Uterus (tissue), 4 donors: Measurements from ENCODE around the gene CDC42EP3. TPM values are rescaled to one million over a fixed set of nuclear protein-coding genes. Genes with fewer than 3 reads are reported as not detected.

ENCODE experiments used
- DNase-seq, 2 donors: peaks; one replicate each; pipeline ENCODE4 v3.0.0-alpha.2; 2019 to 2020
- H3K27ac ChIP-seq, 2 donors: fragments of 200-600 bp; sonication (generic); 1 replicate in 1 of 2; 2 replicates in 1 of 2; pipeline ENCODE4 v1.5.1; 2016 to 2018
- H3K27me3 ChIP-seq, 2 donors: fragments of 200-600 bp; sonication (generic); one replicate each; pipeline ENCODE4 v1.5.1; 2018 to 2019; ENCODE audit warnings: control low read depth in 1 of 2
- H3K36me3 ChIP-seq, 2 donors: fragments of 200-600 bp; sonication (generic); one replicate each; pipeline ENCODE4 v1.5.1; 2019; ENCODE audit warnings: control low read depth in 1 of 2
- H3K4me1 ChIP-seq, 2 donors: fragments of 200-600 bp; sonication (generic); one replicate each; pipeline ENCODE4 v1.5.1; 2018 to 2019; ENCODE audit warnings: control low read depth in 1 of 2
- H3K4me3 ChIP-seq, 2 donors: fragments of 200-600 bp; sonication (generic); 1 replicate in 1 of 2; 2 replicates in 1 of 2; pipeline ENCODE4 v1.5.1; 2018 to 2019; ENCODE audit warnings: mild to moderate bottlenecking in 1 of 2
- H3K9me3 ChIP-seq, 2 donors: fragments of 200-600 bp; sonication (generic); one replicate each; pipeline ENCODE4 v1.5.1; 2019; ENCODE audit warnings: control low read depth in 1 of 2
- CTCF ChIP-seq, 4 experiments: fragments of 200-600 bp in 2 of 4; fragments of 450-650 bp in 2 of 4; sonication (generic) in 2 of 4; IDR thresholded peaks; one replicate each; pipeline ENCODE4 v1.5.1; 2016 to 2019; ENCODE audit warnings: antibody characterized with exemption in 4 of 4, mild to moderate bottlenecking in 2 of 4, moderate library complexity in 1 of 4
- POLR2A ChIP-seq, 2 donors: fragments of 450-650 bp; IDR thresholded peaks; one replicate each; pipeline ENCODE4 v1.6.1; 2016; ENCODE audit warnings: antibody characterized with exemption in 2 of 2, mild to moderate bottlenecking in 1 of 2, moderate library complexity in 1 of 2
- intact Hi-C: fragments of 100-400 bp; cut with DNase I; formaldehyde crosslinking; loops from one replicate; pipeline ENCODE4 v1.15.1; 2023; ENCODE audit warnings: low total_unique reads
- total RNA-seq, 4 donors: library from RNA; depleted of rRNA in 3 of 4; stranded (reverse); fragments of >200 nt in 3 of 4; gene quantifications; one replicate each; pipeline versions ENCODE4 v1.1.0 to v1.2.4, GENCODE V29; 2014 to 2023
- donor health status: DM: yes; HTN: yes; CAD: no.

CDC42EP3 gene
- total RNA-seq, 4 donors from 2014 or later: 24.7 to 93.0 (median 57.3) TPM

GRCh38 chr2:37670378-37671008 lies 949 bp downstream of the CDC42EP3 start:
- no peak for DNase-seq
- TF ChIP-seq CTCF (IDR thresholded peaks at IDR 0.05): no peak
- TF ChIP-seq POLR2A (IDR thresholded peaks at IDR 0.05): no peak
- H3K4me3 ChIP-seq: peak overlapping the region; percentile 82 to 97
- H3K36me3 ChIP-seq: no peaks in the 10 kb centered on the region
- peaks cover 0 to 4% of the 10 kb centered on the region in 2 donors for H3K4me1 ChIP-seq
- intact Hi-C loops: no loop called here
- H3K9me3 ChIP-seq: no peaks in the 10 kb centered on the region
- H3K27ac ChIP-seq: peak overlapping the region; percentile 95 to 97
- H3K27me3 ChIP-seq: no peaks in the 10 kb centered on the region

- peak overlapping the region; percentile 95 to 97 for H3K27ac ChIP-seq
- peak overlapping the region; percentile 82 to 97 for H3K4me3 ChIP-seq
- peaks cover 0 to 4% of the 10 kb centered on the region in 2 donors for H3K4me1 ChIP-seq
- TF ChIP-seq CTCF (IDR thresholded peaks at IDR 0.05) (no peak), POLR2A (IDR thresholded peaks at IDR 0.05) (no peak)
- no peaks in the 10 kb centered on the region for H3K9me3 ChIP-seq
- no peak for DNase-seq
- H3K27me3 ChIP-seq: no peaks in the 10 kb centered on the region
- intact Hi-C loops: no loop called here
- H3K36me3 ChIP-seq: no peaks in the 10 kb centered on the region
These were observed 2.0 kb downstream of the CDC42EP3 start for GRCh38 chr2:37669446-37669845.

GRCh38 chr2:37667704-37668103 lies 3.7 kb downstream of the CDC42EP3 start:
- no peak for DNase-seq
- Histone ChIP-seq H3K27me3 (no peaks in the 10 kb centered on the region), H3K4me3 (peak overlapping the region; percentile 82 to 97), H3K9me3 (no peaks in the 10 kb centered on the region), H3K4me1 (peaks cover 0 to 2% of the 10 kb centered on the region in 2 donors), H3K36me3 (no peaks in the 10 kb centered on the region), H3K27ac (peak overlapping the region; percentile 95 to 97)
- intact Hi-C loops: no loop called here
- no peak for TF ChIP-seq CTCF (IDR thresholded peaks at IDR 0.05)
- TF ChIP-seq POLR2A (IDR thresholded peaks at IDR 0.05): no peak

- DNase-seq: no peak
- intact Hi-C loops: no loop called here
- no peaks in the 10 kb centered on the region for H3K36me3 ChIP-seq
- no peaks in the 10 kb centered on the region for H3K9me3 ChIP-seq
- no peaks in the 10 kb centered on the region for H3K27me3 ChIP-seq
- H3K4me1 ChIP-seq: peaks cover 0 to 5% of the 10 kb centered on the region in 2 donors
- peak overlapping the region; percentile 95 to 97 for H3K27ac ChIP-seq
- H3K4me3 ChIP-seq: peak overlapping the region in 1 of 2 donors; percentile 97
- TF ChIP-seq CTCF (IDR thresholded peaks at IDR 0.05): no peak
- no peak for TF ChIP-seq POLR2A (IDR thresholded peaks at IDR 0.05)
These were observed 4.7 kb downstream of the CDC42EP3 start for GRCh38 chr2:37666772-37667171.

GRCh38 chr2:37665604-37666362 lies 5.7 kb downstream of the CDC42EP3 start:
- no peak for TF ChIP-seq CTCF (IDR thresholded peaks at IDR 0.05)
- TF ChIP-seq POLR2A (IDR thresholded peaks at IDR 0.05): no peak
- Histone ChIP-seq H3K36me3 (no peaks in the 10 kb centered on the region), H3K4me1 (peaks cover 0 to 9% of the 10 kb centered on the region in 2 donors), H3K4me3 (peak overlapping the region in 1 of 2 donors; percentile 4), H3K27ac (peak overlapping the region; percentile 95 to 97), H3K9me3 (no peaks in the 10 kb centered on the region), H3K27me3 (no peaks in the 10 kb centered on the region)
- intact Hi-C loops: no loop called here
- DNase-seq: no peak
